K562 (cell line): ENCODE data around the gene MCOLN2. TPM values are rescaled to one million over a fixed set of nuclear protein-coding genes. Genes with fewer than 3 reads are reported as not detected.

Experiments used
- ATAC-seq: fragments of 200-7000 bp; cut with Tn5 transposase; 3 replicates; pipeline ENCODE4 v1.9.1; 2020; ENCODE audit warnings: moderate library complexity
- BruUV-seq: library from RNA; stranded (reverse); fragments of 400-500 nt; replicated peaks from 2 replicates; lab custom pipeline; 2021; lab: Mats Ljungman, UMichigan
- CTCF ChIA-PET: fragments of 300-600 bp; formaldehyde crosslinking; extraction: SDS; loops from one replicate; lab custom pipeline; 2021; ENCODE audit warnings: low intra/inter-chr PET ratio; lab: Yijun Ruan, JAX
- POLR2A ChIA-PET: fragments of 300-600, 350-650 bp; sonication (Branson Sonifier 250); formaldehyde crosslinking; extraction: SDS; loops from one replicate; lab custom pipeline; 2021; ENCODE audit warnings: antibody characterized with exemption, inconsistent platforms; lab: Yijun Ruan, JAX
- DNase-seq, 4 experiments: peaks; one replicate each; pipeline versions ENCODE4 v3.0.0 to v3.0.0-alpha.2; 2011 to 2018; ENCODE audit warnings: low spot score in 3 of 4, mixed read lengths in 3 of 4; ENCODE audit errors: extremely low read depth in 1 of 4
- FAIRE-seq: peaks from 2 replicates; lab custom pipeline; 2011; peaks lifted over from hg19 to GRCh38; lab: Jason Lieb, UNC
- H2AFZ ChIP-seq: 2 replicates; pipeline ENCODE4 v1.6.0; 2011; ENCODE audit warnings: low read depth, low read length, control low read depth, inconsistent platforms
- H3K27ac ChIP-seq: fragments of 200-600 bp; 3 replicates; pipeline ENCODE4 v1.8.0; 2011; ENCODE audit warnings: low read depth, mild to moderate bottlenecking, control low read depth, inconsistent platforms, low read length, moderate library complexity, mixed read lengths; ENCODE audit errors: extremely low read depth
- H3K27me3 ChIP-seq, 2 experiments: fragments of 300-600 bp in 1 of 2; 2 replicates in 1 of 2; 3 replicates in 1 of 2; pipeline versions ENCODE4 v1.6.0 to v1.8.0; 2011; ENCODE audit warnings: inconsistent platforms in 2 of 2, low read length in 2 of 2, mild to moderate bottlenecking in 1 of 2, mixed read lengths in 1 of 2, moderate library complexity in 1 of 2; ENCODE audit not compliant: control insufficient read depth in 2 of 2, insufficient read depth in 2 of 2
- H3K36me3 ChIP-seq: fragments of 300-600 bp; 3 replicates; pipeline ENCODE4 v1.8.0; 2011; ENCODE audit warnings: mild to moderate bottlenecking, low read length, inconsistent platforms; ENCODE audit not compliant: control insufficient read depth, insufficient read depth
- H3K4me1 ChIP-seq, 2 experiments: fragments of 200-600 bp in 1 of 2; replicated peaks in 1 of 2; 2 replicates in 1 of 2; 3 replicates in 1 of 2; pipeline versions ENCODE4 v1.5.1 to v1.8.0; 2011; ENCODE audit warnings: inconsistent platforms in 2 of 2, low read length in 2 of 2, mild to moderate bottlenecking in 1 of 2, mixed read lengths in 1 of 2, moderate library complexity in 1 of 2; ENCODE audit not compliant: control insufficient read depth in 2 of 2, insufficient read depth in 2 of 2
- H3K4me2 ChIP-seq: 2 replicates; pipeline ENCODE4 v1.6.1; 2011; ENCODE audit warnings: low read length, control low read depth, inconsistent platforms, mixed read lengths; ENCODE audit not compliant: insufficient read depth
- H3K4me3 ChIP-seq: fragments of 200-600 bp; sonication (generic), shearing (Covaris generic); 2 replicates; pipeline ENCODE4 v1.5.1; 2016; ENCODE audit warnings: control low read depth, inconsistent platforms
- H3K79me2 ChIP-seq: fragments of 200-600 bp; 3 replicates; pipeline ENCODE4 v1.8.0; 2011; ENCODE audit warnings: low read length, inconsistent platforms; ENCODE audit not compliant: control insufficient read depth, insufficient read depth
- H3K9ac ChIP-seq, 2 experiments: 2 replicates each; pipeline versions ENCODE4 v1.6.0 to v1.6.1; 2011; ENCODE audit warnings: low read depth in 2 of 2, low read length in 2 of 2, control low read depth in 1 of 2, inconsistent platforms in 1 of 2, mild to moderate bottlenecking in 1 of 2, mixed read lengths in 1 of 2; ENCODE audit not compliant: insufficient read depth in 1 of 2
- H3K9me1 ChIP-seq: one replicate; pipeline ENCODE4 v1.6.0; 2011; ENCODE audit warnings: inconsistent platforms, mild to moderate bottlenecking, low read length, moderate library complexity; ENCODE audit not compliant: control insufficient read depth, insufficient read depth
- H3K9me3 ChIP-seq: replicated peaks from 2 replicates; pipeline ENCODE4 v1.5.1; 2011; ENCODE audit warnings: low read depth, low read length, inconsistent platforms; ENCODE audit not compliant: control insufficient read depth, insufficient read depth
- H4K20me1 ChIP-seq: replicated peaks from 2 replicates; pipeline ENCODE4 v1.6.1; 2011; ENCODE audit warnings: low read length, inconsistent platforms, mixed read lengths; ENCODE audit not compliant: control insufficient read depth, insufficient read depth
- BCOR ChIP-seq: fragments of 450-650 bp; IDR thresholded peaks from 2 replicates; pipeline ENCODE4 v1.6.1; 2016
- KLF6 ChIP-seq: fragments of 250-450 bp; sonication (Bioruptor Pico); IDR thresholded peaks from 2 replicates; pipeline ENCODE4 v1.4.0; 2020; ENCODE audit warnings: mild to moderate bottlenecking, moderate library complexity, borderline replicate concordance
- SMARCB1 ChIP-seq: IDR thresholded peaks from 2 replicates; pipeline ENCODE4 v1.6.1; 2011; ENCODE audit warnings: improper control_type of control experiment, low read depth; ENCODE audit not compliant: insufficient read length
- in situ Hi-C: fragments of 300-500 bp; cut with MboI; formaldehyde crosslinking; loops from 4 replicates; pipeline ENCODE4 v1.15.0; 2018; ENCODE audit warnings: inconsistent platforms, mixed read lengths
- intact Hi-C: fragments of 100-400 bp; cut with micrococcal nuclease; formaldehyde crosslinking; loops from 2 replicates; pipeline ENCODE4 v1.14.2; 2022
- polyA plus RNA-seq, 8 experiments: library from polyadenylated mRNA; depleted of rRNA in 4 of 8; stranded (reverse) in 5 of 8; unstranded in 3 of 8; fragments of >200 nt; fragmentation: Nextera tagmentation in 2 of 8; fragmentation: Illumina TruSeq in 1 of 8; extraction: Ambion mirVana in 2 of 8; extraction: Trizol in 1 of 8; gene quantifications; 2 replicates each; pipeline versions ENCODE4 v1.2.1 to v1.2.3, GENCODE V29; 2011 to 2014; ENCODE audit warnings: inconsistent platforms in 1 of 8, missing spikeins in 1 of 8
- total RNA-seq, 7 experiments: library from RNA; depleted of rRNA in 6 of 7; stranded (reverse); fragments of >200 nt in 6 of 7; fragmentation: Illumina TruSeq in 2 of 7; extraction: Trizol in 2 of 7; gene quantifications; 2 replicates each; pipeline versions ENCODE4 v1.2.1 to v1.2.3, GENCODE V29; 2011 to 2021; ENCODE audit warnings: low replicate concordance in 1 of 7
- TF ChIP-seq, protein P1 (sequence below): fragments of 250-450 bp; sonication (Bioruptor Pico); IDR thresholded peaks from 2 replicates; pipeline ENCODE4 v1.4.0; 2020
- TF ChIP-seq, protein P2 (sequence below): fragments of 450-650 bp; IDR thresholded peaks from one replicate; pipeline ENCODE4 v1.6.1; 2018; ENCODE audit warnings: mild to moderate bottlenecking, moderate library complexity; ENCODE audit not compliant: partially characterized antibody

Gene MCOLN2
- total and polyA plus RNA-seq, 9 of the 15 experiments (the other 6 are each of a cell fraction or from before 2014, with no cell fraction given), result 0.18 TPM; not detected in 8

DNA sequence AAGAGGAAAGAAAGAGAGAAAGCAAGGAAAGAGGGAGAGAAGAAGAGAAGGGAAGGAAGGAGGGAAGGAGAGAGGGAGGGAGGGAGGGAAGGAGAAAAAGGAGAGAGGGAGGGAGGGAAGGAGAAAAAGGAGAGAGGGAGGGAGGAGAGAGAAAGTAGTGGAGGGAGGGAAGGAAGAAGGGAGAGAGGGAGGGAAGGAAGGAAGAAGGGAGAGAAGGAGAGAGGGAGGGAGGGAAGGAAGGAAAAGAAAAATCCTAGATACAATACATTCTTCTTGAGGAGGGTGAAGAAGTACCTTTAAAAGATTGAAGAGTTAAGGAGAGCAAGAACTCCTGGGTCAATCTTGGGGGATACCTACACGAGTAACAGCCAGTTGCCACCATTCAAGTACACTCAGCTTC is 29.2 kb downstream of the MCOLN2 start (continued):
- no peak for TF ChIP-seq BCOR

DNA sequence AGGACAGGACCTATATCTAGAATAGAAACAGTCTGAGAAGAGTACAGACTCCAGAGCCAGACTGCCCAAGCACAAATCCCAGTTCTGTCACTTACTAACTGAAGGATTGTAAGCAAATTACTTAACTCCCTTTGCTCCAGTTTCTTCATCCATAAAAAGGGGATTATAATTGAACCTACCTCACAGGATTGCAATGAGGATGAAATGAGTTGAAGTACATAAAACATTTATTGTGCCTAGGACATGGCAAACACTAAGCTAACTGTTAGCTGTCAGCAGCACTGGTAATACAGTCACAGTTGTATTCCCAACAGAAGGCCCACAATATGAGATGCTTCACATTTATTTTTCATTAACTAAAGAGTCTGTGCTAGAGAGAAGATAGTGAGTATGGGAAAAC is 33.9 kb downstream of the MCOLN2 start:
- ATAC-seq (no peak), DNase-seq (no peak), FAIRE-seq (no peak)
- H2AFZ ChIP-seq, result no peak overlapping the region
- no peaks in the 10 kb centered on the region for H3K4me1 ChIP-seq
- BruUV-seq, result no TSS peak
- ChIA-PET CTCF (no interaction called here), POLR2A (no interaction called here)
- no peak overlapping the region for H3K4me2 ChIP-seq
- intact Hi-C loops (no loop called here), in situ Hi-C loops (no loop called here)
- H3K27me3 ChIP-seq, result no peaks in the 10 kb centered on the region
- H3K36me3 ChIP-seq, result no peaks in the 10 kb centered on the region
- no peaks in the 10 kb centered on the region for H3K79me2 ChIP-seq
- H3K9me1 ChIP-seq, result no peaks in the 10 kb centered on the region
- H4K20me1 ChIP-seq, result no peaks in the 10 kb centered on the region
- no peak for TF ChIP-seq SMARCB1
- TF ChIP-seq, protein P1, sequence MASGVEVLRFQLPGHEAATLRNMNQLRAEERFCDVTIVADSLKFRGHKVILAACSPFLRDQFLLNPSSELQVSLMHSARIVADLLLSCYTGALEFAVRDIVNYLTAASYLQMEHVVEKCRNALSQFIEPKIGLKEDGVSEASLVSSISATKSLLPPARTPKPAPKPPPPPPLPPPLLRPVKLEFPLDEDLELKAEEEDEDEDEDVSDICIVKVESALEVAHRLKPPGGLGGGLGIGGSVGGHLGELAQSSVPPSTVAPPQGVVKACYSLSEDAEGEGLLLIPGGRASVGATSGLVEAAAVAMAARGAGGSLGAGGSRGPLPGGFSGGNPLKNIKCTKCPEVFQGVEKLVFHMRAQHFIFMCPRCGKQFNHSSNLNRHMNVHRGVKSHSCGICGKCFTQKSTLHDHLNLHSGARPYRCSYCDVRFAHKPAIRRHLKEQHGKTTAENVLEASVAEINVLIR (CRISPR knock-in tag), result no peak
- TF ChIP-seq, protein P2, sequence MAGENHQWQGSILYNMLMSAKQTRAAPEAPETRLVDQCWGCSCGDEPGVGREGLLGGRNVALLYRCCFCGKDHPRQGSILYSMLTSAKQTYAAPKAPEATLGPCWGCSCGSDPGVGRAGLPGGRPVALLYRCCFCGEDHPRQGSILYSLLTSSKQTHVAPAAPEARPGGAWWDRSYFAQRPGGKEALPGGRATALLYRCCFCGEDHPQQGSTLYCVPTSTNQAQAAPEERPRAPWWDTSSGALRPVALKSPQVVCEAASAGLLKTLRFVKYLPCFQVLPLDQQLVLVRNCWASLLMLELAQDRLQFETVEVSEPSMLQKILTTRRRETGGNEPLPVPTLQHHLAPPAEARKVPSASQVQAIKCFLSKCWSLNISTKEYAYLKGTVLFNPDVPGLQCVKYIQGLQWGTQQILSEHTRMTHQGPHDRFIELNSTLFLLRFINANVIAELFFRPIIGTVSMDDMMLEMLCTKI, result no peak
- no peak for TF ChIP-seq KLF6
- H3K9me3 ChIP-seq, result no peaks in the 10 kb centered on the region
- no peak overlapping the region for H3K4me3 ChIP-seq
- H3K9ac ChIP-seq, result no peak overlapping the region
- H3K27ac ChIP-seq, result no peak overlapping the region
